ENCODE data around the gene TRABD. TPM values are rescaled to one million over a fixed set of nuclear protein-coding genes. Genes with fewer than 3 reads are reported as not detected.

The TRABD gene
- total RNA-seq, 1 donor from 2014 or later, result 21.0 TPM

DNA sequence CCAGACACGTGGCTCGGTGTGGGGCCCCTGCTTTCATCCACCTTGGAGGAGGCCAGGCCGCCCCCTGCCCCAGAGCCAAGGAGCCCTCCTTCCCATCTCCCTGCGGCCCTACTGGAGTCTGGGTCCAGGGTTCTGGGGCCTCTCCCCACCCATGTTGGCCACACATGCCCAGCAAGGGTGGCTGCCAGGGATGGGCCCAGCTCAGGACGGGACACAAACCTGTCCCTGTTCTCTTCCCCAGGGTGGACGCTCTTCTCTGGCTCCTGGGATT, 10.6 kb upstream of the TRABD start:
- Histone ChIP-seq H3K4me1 (peaks cover 5% of the 10 kb centered on the region), H3K9me3 (replicated peaks) (no peaks in the 10 kb centered on the region), H3K4me3 (no peak overlapping the region), H3K36me3 (no peaks in the 10 kb centered on the region), H3K27ac (replicated peaks) (no peak overlapping the region), H3K27me3 (ENCODE audit: low read depth) (peaks cover 94% of the 10 kb centered on the region)
- intact Hi-C loops (cut with micrococcal nuclease), result no loop called here
- TF ChIP-seq, protein P1, sequence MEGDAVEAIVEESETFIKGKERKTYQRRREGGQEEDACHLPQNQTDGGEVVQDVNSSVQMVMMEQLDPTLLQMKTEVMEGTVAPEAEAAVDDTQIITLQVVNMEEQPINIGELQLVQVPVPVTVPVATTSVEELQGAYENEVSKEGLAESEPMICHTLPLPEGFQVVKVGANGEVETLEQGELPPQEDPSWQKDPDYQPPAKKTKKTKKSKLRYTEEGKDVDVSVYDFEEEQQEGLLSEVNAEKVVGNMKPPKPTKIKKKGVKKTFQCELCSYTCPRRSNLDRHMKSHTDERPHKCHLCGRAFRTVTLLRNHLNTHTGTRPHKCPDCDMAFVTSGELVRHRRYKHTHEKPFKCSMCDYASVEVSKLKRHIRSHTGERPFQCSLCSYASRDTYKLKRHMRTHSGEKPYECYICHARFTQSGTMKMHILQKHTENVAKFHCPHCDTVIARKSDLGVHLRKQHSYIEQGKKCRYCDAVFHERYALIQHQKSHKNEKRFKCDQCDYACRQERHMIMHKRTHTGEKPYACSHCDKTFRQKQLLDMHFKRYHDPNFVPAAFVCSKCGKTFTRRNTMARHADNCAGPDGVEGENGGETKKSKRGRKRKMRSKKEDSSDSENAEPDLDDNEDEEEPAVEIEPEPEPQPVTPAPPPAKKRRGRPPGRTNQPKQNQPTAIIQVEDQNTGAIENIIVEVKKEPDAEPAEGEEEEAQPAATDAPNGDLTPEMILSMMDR (IDR thresholded peaks at IDR 0.05; ENCODE audit: borderline replicate concordance), result no peak
- no peak for DNase-seq

DNA sequence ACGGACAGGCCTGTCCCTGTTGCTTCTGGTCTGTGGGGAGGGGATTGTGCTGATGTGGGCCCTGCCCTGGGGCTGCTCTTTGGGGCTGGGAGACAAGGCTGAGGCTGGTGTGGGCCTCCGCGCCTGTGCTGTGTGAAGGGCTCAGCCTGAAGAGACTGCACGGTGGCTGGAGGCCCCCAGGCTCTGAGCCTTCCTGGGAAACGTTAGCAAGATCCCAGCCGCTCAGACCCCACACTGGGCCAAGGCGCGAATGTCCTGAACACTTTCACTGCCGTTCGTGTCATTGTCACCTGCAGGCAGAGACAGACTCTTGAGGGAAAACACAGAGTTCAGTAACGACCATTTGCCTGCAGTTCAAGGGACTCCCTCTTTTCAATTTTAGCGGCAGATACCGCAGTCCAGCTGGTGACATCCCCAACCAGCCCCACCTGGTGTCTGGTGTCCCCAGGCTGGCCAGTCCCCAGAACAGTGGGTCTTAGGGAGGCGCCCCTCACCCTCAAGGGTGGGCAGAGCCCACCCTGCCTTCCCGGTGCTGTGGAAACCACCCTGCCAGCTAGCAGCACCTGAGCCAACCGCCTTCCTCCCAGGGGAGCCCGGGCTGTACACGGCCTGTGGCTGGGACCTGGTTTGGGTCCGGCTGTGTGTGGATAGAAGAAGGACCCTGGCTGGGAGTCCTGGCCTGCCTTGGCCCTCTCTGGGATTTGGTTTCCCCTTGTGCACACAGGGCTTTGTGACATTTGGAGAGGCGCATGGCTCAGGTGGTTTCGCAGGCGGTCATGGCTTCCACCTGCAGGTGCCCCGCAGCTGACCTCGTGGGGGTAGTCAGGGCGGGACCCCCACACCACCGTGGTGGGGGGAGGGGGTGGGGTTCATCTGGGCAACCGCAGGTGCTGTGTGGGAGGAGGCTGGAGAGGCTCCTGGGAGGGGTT, 9.5 kb upstream of the TRABD start:
- no peak for DNase-seq
- no peak overlapping the region for H3K4me3 ChIP-seq
- intact Hi-C loops (cut with micrococcal nuclease), result no loop called here
- H3K9me3 ChIP-seq (replicated peaks), result no peaks in the 10 kb centered on the region
- H3K4me1 ChIP-seq, result no peaks in the 10 kb centered on the region
- peaks cover 94% of the 10 kb centered on the region for H3K27me3 ChIP-seq (ENCODE audit: low read depth)
- H3K36me3 ChIP-seq, result no peaks in the 10 kb centered on the region
- TF ChIP-seq, protein P1 (IDR thresholded peaks at IDR 0.05; ENCODE audit: borderline replicate concordance), result no peak
- no peak overlapping the region for H3K27ac ChIP-seq (replicated peaks)

DNA sequence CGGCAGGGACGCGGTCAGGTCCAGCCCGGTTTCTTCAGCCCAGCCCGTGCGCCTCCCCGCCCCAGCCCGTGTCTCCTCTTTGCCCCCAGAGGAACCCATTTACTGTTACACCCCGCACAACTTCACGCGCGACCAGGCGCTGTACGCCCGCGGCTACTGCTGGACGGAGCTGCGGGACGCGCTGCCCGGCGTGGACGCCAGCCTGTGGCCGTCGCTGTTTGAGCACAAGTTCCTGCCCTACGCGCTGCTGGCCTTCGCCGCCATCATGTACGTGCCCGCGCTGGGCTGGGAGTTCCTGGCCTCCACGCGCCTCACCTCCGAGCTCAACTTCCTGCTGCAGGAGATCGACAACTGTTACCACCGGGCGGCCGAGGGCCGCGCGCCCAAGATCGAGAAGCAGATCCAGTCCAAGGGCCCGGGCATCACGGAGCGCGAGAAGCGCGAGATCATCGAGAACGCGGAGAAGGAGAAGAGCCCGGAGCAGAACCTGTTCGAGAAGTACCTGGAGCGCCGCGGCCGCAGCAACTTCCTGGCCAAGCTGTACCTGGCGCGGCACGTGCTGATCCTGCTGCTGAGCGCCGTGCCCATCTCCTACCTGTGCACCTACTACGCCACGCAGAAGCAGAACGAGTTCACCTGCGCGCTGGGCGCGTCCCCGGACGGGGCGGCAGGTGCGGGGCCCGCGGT, 8.7 kb upstream of the TRABD start:
- no peak for DNase-seq
- Histone ChIP-seq H3K27me3 (ENCODE audit: low read depth) (peaks cover 86% of the 10 kb centered on the region), H3K27ac (replicated peaks) (no peak overlapping the region), H3K9me3 (replicated peaks) (no peaks in the 10 kb centered on the region), H3K4me3 (no peak overlapping the region), H3K4me1 (no peaks in the 10 kb centered on the region), H3K36me3 (no peaks in the 10 kb centered on the region)
- TF ChIP-seq, protein P1 (IDR thresholded peaks at IDR 0.05; ENCODE audit: borderline replicate concordance), result no peak
- intact Hi-C loops (cut with micrococcal nuclease), result no loop called here

DNA sequence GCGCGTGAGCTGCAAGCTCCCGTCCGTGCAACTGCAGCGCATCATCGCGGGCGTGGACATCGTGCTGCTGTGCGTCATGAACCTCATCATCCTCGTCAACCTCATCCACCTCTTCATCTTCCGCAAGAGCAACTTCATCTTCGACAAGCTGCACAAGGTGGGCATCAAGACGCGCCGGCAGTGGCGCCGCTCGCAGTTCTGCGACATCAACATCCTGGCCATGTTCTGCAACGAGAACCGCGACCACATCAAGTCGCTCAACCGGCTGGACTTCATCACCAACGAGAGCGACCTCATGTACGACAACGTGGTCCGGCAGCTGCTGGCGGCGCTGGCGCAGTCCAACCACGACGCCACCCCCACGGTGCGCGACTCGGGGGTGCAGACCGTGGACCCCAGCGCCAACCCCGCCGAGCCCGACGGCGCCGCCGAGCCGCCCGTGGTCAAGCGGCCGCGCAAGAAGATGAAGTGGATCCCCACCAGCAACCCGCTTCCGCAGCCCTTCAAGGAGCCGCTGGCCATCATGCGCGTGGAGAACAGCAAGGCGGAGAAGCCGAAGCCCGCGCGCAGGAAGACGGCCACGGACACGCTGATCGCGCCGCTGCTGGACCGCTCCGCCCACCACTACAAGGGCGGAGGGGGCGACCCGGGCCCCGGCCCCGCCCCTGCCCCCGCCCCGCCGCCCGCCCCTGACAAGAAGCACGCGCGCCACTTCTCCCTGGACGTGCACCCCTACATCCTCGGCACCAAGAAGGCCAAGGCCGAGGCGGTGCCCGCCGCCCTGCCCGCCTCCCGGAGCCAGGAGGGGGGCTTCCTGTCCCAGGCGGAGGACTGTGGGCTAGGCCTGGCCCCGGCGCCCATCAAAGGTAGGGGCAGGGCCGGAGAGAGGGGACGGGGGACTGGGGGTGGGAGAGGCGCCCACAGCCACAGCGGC, 7.9 kb upstream of the TRABD start:
- no peak for DNase-seq
- intact Hi-C loops (cut with micrococcal nuclease), result no loop called here
- Histone ChIP-seq H3K9me3 (replicated peaks) (no peaks in the 10 kb centered on the region), H3K27me3 (ENCODE audit: low read depth) (peaks cover 78% of the 10 kb centered on the region), H3K36me3 (no peaks in the 10 kb centered on the region), H3K27ac (replicated peaks) (no peak overlapping the region), H3K4me1 (peaks cover 3% of the 10 kb centered on the region), H3K4me3 (no peak overlapping the region)
- TF ChIP-seq, protein P1 (IDR thresholded peaks at IDR 0.05; ENCODE audit: borderline replicate concordance), result no peak

DNA sequence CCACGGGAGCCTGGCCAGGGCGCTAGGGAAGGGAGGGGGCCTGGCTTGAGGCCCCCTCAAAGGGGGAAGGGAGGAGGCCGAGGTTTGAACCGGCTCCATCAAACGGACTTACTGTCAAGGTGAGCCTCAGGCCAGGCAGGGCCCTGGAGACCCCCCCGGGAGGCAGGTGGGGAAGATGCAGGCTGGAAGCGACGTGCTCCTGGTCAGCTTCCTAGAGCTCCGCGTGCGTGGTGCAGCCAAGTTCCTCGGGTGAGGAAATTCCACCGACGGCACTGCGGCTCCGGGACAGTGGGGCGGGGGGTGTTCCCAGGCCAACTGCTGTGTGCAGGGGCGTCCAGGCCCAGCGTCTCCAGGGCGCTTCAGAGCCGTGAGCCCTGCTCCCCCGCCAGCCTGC, 7.2 kb upstream of the TRABD start:
- no peaks in the 10 kb centered on the region for H3K36me3 ChIP-seq
- no peaks in the 10 kb centered on the region for H3K9me3 ChIP-seq (replicated peaks)
- H3K27me3 ChIP-seq (ENCODE audit: low read depth), result peaks cover 73% of the 10 kb centered on the region
- peaks cover 10% of the 10 kb centered on the region for H3K4me1 ChIP-seq
- H3K27ac ChIP-seq (replicated peaks), result no peak overlapping the region
- DNase-seq, result no peak
- no peak overlapping the region for H3K4me3 ChIP-seq
- TF ChIP-seq, protein P1 (IDR thresholded peaks at IDR 0.05; ENCODE audit: borderline replicate concordance), result no peak
- intact Hi-C loops (cut with micrococcal nuclease), result no loop called here
